Ishikawa (cell line): ENCODE results near the gene GGCT.

Experiments
- EP300 ChIP-seq: IDR thresholded peaks from 2 replicates; pipeline ENCODE4 v1.6.1; 2012; ENCODE audit warnings: borderline replicate concordance
- RAD21 ChIP-seq: IDR thresholded peaks from 2 replicates; pipeline ENCODE4 v1.6.1; 2012; ENCODE audit warnings: low read depth
- REST ChIP-seq: IDR thresholded peaks from 2 replicates; pipeline ENCODE4 v1.6.1; 2012; ENCODE audit warnings: low read depth, mild to moderate bottlenecking

GRCh38 chr7:30470771-30471170 is 33.9 kb downstream of the GGCT start:
- TF ChIP-seq REST (no peak), RAD21 (no peak), EP300 (no peak)
